GM13976 (cell line): Measurements from ENCODE around the gene TGIF1.
"Not testable (repeated sequence)": the region's sequence is repeated elsewhere in the genome, so short reads cannot be mapped to it uniquely, and the experiment has no call there.

ENCODE experiments used
- DNase-seq: peaks from one replicate; pipeline ENCODE4 v3.0.0; 2012; ENCODE audit warnings: low spot score
- in situ Hi-C: fragments of 300-500 bp; cut with MboI; formaldehyde crosslinking; loops from one replicate; pipeline ENCODE4 v1.12.0; 2022; ENCODE audit warnings: low sequenced_read_pairs, mixed read lengths, inconsistent platforms; ENCODE audit not compliant: unreplicated experiment
- TF ChIP-seq, protein P1 (sequence below): IDR thresholded peaks from 2 replicates; pipeline ENCODE4 v1.5.1; 2012; ENCODE audit warnings: borderline replicate concordance, mild to moderate bottlenecking; ENCODE audit not compliant: insufficient read depth; ENCODE audit errors: extremely low read depth, missing control alignments, control extremely low read depth

TGIF1 gene

DNA sequence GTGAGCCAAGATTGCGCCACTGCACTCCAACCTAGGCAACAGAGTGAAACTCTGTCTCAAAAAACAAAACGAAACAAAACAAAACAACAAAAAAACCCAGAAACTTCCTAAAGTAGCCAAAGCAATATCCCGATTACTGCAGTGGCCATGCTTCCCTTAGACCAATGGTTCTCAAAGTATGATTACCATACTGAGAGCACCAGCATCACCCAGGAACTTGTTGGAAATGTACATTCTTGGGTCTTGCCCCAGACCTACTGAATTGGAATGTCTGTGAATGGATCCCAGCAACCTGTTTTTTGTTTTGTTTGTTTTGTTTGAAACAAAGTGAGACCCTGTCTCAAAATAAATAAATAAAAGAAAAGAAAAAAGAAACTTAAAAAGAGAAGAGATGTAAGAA, 41.9 kb upstream of the TGIF1 start:
- in situ Hi-C loops: no loop called here
- TF ChIP-seq, protein P1, sequence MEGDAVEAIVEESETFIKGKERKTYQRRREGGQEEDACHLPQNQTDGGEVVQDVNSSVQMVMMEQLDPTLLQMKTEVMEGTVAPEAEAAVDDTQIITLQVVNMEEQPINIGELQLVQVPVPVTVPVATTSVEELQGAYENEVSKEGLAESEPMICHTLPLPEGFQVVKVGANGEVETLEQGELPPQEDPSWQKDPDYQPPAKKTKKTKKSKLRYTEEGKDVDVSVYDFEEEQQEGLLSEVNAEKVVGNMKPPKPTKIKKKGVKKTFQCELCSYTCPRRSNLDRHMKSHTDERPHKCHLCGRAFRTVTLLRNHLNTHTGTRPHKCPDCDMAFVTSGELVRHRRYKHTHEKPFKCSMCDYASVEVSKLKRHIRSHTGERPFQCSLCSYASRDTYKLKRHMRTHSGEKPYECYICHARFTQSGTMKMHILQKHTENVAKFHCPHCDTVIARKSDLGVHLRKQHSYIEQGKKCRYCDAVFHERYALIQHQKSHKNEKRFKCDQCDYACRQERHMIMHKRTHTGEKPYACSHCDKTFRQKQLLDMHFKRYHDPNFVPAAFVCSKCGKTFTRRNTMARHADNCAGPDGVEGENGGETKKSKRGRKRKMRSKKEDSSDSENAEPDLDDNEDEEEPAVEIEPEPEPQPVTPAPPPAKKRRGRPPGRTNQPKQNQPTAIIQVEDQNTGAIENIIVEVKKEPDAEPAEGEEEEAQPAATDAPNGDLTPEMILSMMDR: no peak
- DNase-seq: no peak

DNA sequence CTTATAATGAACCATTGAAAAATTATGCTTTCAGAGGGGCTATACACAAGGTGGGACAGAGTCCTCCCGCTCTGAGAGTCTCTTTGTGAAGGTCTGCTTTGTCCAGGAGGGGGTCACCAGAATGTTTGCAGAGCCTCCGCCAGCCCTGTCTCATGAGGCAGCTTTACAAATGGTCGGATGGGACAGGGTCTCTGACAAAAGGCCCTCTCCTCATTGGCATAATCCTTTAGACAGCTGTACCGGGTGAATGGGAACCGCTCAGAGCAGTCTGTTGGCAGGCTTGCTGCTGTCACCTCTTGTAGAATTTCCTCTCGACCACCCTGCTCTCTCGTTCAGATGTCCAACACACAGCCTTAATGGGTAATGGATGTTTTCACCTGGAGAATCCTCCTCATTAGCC, 40.2 kb upstream of the TGIF1 start:
- in situ Hi-C loops: no loop called here
- TF ChIP-seq, protein P1: no peak
- DNase-seq: no peak

DNA sequence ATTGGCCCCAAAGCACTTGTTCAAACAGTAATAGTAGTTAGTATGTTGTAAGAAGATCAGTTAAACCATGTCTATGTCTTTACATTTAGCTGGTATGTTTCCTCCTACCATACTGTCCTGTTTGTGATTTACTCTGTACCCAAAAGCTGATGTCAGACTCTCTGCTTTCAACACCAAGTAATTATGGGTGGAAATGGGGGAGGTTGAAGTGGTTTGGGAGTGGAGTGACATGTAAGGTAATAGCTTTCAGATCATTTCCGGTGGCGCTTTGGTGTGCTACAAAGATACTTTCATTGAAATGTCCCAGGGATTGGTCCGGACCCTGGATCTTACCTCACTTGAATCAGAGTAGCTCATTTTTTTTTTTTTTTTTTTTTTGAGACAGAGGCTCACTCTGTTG, 39.7 kb upstream of the TGIF1 start:
- TF ChIP-seq, protein P1: no peak
- no peak for DNase-seq

DNA sequence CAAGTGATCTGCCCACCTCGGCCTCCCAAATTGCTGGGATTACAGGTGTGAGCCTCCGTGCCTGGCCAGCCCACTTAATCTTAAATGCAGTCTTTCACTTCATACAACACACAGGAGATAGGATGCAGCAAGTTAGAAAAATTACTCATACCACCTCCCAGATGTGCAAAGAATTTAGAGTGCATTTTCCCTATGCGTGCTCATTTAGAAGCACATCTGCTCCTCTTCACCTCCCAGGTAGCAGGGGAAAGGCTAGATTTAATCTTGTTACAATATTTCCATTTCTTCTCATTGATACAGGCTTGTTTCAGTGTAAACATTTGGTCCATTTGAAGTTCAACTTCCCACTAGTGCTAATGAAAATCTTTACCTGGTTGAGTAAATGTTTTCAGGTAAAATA, 39.1 kb upstream of the TGIF1 start:
- DNase-seq, in situ Hi-C loops: not testable (repeated sequence)

More for the DNA sequence above, 39.7 kb upstream of the TGIF1 start:
- in situ Hi-C loops: no loop called here

DNA sequence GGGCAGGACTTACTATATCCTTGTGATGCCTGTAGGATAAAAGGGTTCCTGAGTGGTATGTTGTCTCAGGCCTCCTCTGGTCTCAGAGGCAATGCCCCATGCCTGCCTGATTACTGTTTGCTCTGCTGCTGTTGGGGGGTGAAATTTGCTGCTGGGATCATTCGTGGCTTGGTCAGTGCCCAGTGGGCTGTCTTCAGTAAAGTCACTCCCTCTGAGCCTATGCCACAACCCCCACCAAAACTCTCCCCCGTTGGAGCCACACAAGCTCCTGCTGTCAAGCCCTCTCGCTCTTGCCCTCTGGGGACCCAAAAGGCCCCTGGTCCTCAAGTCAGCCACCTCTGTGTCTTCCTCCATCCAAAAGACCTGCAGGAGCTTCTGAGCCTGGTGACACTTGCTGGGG, 38.6 kb upstream of the TGIF1 start:
- in situ Hi-C loops: no loop called here
- DNase-seq: no peak
- TF ChIP-seq, protein P1: no peak

DNA sequence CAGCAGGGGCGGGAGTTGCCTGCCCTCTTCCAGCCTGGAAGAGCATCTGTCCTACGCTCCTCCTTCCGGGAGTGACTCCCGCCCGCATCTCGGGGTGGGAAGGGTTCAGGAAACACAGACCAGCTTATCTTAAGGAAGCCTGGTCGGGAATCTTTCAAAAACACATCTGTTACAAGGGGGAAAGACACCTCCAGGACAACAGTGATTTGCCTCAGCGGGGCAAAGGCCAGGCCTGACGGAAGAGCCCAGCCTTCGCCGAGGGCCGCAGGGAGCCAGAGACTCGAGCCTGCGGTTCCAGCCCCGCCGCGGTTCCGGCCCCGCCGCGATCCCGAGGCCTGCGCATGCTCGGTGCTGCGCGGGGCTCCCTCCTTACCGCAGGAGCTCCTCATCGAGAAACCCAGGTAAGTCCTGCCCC, 38.1 kb upstream of the TGIF1 start:
- TF ChIP-seq, protein P1: no peak
- no peak for DNase-seq
- in situ Hi-C loops: no loop called here

DNA sequence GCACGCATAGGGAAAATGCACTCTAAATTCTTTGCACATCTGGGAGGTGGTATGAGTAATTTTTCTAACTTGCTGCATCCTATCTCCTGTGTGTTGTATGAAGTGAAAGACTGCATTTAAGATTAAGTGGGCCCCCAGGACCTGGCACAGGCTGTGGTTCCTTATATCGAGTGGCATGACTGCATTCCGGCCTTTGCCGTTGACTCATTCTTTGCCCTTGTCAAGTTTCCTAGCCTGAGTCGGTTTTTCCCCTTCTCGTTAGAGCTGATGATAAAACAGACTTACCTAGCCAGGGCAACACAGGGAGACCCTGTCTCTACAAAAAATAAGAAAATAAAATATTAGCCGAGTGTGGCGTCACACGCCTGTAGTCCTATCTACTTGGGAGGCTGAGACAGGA, 37.4 kb upstream of the TGIF1 start:
- DNase-seq, in situ Hi-C loops: not testable (repeated sequence)

DNA sequence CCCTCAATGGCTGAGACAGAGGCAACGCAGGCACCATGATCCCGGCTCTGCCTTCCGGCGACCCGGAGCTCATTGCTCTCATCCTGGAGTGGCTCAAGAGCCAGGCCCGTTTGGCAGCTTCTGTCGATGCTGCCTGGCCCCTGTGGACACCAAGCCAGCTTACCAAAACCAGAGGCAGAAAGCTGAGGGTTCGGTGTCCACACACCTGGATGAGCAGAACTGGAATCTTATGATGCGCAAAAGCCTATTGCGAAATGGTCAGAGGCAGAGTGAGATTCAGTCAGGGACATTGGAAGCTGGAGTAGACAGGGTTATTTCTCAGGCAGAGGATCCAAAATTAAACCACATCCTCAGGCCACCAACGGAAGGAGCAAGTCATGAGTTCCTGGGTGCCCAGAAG, 34.9 kb upstream of the TGIF1 start:
- in situ Hi-C loops: no loop called here
- no peak for DNase-seq
- TF ChIP-seq, protein P1: no peak
